GM21360 (cell line): Measurements from ENCODE around the gene MAP3K9.
"Not testable (repeated sequence)": the region's sequence is repeated elsewhere in the genome, so short reads cannot be mapped to it uniquely, and the experiment has no call there.

Experiments used
- ATAC-seq: cut with Tn5 transposase; IDR thresholded peaks from one replicate; pipeline ENCODE4 v1.9.1; 2021; ENCODE audit warnings: mild to moderate bottlenecking, moderate library complexity; ENCODE audit not compliant: unreplicated experiment

Gene MAP3K9

GRCh38 chr14:70726651-70727375 is 82.5 kb downstream of the MAP3K9 start:
- no peak for ATAC-seq

DNA sequence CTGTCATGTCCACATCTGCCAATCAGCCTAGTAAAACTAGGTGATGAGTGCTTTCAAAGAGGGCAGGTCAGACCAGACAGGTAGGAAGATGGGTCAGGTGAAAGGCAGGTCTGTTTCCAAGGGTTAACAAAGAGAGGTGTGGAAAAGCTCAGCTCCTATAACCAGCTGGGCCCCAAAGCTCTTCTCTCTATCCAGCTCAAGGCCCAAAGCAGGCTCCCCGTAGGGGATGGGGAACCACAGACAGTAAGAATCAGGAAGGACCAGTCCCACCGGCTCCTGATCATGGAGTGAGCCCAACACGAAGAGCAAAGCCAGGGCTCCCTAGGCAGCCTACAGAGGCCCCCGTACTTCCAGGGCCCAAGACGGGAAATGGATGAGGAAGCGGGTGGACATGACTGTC is 84.4 kb downstream of the MAP3K9 start:
- no peak for ATAC-seq

GRCh38 chr14:70724110-70724509 is 85.2 kb downstream of the MAP3K9 start:
- no peak for ATAC-seq

DNA sequence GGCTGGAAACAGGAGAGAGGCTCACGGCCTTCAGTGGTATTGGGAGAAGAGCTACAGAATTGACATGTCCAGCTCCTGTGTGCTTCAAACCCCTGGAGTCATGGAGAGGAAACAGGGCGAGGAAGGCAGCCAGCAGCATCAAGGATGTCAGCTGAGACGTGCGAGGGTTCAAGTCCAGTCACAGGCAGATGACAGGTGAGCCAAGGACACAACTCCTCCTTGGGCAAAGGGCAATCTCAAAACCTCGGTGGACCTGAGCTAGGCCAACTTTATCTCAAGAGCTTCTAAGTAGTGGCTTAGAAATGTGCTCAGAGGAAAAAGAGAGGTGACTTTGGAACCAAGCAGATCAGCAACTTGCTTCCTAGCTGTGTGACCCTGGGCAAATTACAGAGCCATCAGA is 86.0 kb downstream of the MAP3K9 start:
- ATAC-seq: no peak

GRCh38 chr14:70722418-70722817 is 86.9 kb downstream of the MAP3K9 start:
- no peak for ATAC-seq

- no peak for ATAC-seq
These were observed 87.8 kb downstream of the MAP3K9 start for GRCh38 chr14:70721542-70721941.

DNA sequence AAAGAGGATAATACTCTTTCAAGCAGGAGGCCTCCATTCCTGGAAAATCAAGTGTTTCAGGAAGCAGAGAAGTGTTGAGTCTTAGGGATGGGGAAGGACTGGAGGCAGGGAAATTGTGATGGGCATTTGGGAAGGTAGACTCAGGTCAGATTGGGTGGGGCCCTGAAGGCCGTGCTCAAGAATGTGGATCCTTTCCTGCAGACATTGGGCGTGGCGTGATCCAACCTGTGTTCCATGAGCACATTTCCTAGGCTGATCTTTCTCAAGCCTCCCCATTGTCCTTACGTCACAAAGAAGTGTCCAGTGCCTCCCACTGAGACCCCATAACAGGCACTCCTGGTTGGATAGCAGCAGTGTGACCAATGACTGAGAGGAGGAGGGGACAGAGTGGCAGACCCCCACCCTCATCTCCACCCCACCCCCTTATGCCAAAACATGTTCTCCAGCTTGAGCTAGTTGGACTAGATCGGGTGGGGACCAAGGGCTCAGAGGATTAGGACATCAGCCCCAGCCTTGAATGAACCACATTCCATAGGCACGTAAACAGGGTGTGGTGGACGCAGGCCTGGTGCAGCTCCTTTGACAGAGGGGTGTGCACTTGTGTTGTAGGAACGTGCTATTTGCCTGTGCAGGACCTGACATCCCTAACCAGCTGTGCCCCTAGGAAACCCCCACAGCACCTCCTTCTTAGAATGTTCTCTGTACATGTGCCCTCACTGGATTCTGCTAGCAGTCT is 90.8 kb downstream of the MAP3K9 start:
- ATAC-seq: no peak

- no peak for ATAC-seq
These were observed 92.4 kb downstream of the MAP3K9 start for GRCh38 chr14:70716958-70717357.

DNA sequence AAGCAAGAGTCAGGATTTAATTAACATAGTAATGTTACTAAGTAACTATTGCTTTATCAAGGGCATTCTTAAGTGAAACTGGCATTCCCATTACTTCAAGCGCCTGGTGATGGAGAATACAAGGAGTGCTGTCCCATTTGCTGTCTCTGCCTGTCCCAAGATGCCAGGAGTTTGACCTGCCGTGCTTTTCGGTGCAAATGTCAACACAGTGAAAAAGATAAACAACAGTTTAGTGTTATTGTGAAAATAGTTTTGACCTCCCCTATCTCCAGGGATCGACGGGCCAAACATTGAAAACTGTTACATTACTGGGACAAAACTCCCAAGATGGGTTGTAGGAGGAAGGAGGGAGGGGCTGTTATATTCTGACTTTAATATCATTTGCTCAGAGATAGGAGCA is 92.8 kb downstream of the MAP3K9 start:
- ATAC-seq: no peak

- ATAC-seq: no peak
These were observed 95.2 kb downstream of the MAP3K9 start for GRCh38 chr14:70714055-70714550.

DNA sequence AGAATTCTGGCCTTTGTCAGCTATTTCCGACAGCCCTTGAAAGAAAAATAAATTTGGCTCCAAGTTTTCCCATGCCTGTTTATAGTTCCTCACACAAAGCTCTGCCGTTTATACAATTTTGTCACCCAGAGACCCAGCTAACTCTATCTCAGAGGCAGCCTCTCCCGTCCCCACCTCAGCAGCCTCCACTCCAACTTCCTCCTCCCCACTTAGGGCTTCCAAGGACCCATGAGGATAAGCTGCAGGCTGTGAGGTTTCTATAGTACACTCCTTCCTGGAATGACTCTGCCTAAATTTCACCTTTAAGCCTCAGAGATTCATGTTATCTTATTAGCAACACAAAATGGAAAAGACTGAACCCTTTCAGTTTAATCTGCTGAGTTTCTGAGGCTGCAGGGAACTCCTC is 95.8 kb downstream of the MAP3K9 start:
- ATAC-seq: no peak

DNA sequence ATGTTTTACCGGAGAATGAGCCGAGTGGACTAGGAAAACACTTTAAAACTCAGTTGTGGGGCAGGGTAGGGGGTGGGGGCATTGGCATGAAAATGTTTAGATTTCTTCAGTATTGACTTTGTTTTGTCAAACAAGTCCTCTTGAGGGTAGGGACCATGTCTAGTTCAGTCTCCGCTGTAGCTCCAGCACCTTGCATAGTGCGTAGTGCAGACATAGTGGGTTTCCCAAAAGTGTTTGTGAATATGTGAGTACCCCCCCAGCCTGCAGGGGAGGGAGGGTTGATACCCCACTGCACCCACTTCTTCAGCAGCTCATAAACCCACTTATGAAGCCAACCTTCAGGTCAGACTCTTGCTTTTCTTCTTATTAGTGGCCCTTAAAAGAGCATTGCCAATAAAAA is 96.2 kb downstream of the MAP3K9 start:
- no peak for ATAC-seq

GRCh38 chr14:70711451-70711850 is 97.9 kb downstream of the MAP3K9 start:
- ATAC-seq: no peak

GRCh38 chr14:70709726-70710382 is 99.5 kb downstream of the MAP3K9 start:
- no peak for ATAC-seq

DNA sequence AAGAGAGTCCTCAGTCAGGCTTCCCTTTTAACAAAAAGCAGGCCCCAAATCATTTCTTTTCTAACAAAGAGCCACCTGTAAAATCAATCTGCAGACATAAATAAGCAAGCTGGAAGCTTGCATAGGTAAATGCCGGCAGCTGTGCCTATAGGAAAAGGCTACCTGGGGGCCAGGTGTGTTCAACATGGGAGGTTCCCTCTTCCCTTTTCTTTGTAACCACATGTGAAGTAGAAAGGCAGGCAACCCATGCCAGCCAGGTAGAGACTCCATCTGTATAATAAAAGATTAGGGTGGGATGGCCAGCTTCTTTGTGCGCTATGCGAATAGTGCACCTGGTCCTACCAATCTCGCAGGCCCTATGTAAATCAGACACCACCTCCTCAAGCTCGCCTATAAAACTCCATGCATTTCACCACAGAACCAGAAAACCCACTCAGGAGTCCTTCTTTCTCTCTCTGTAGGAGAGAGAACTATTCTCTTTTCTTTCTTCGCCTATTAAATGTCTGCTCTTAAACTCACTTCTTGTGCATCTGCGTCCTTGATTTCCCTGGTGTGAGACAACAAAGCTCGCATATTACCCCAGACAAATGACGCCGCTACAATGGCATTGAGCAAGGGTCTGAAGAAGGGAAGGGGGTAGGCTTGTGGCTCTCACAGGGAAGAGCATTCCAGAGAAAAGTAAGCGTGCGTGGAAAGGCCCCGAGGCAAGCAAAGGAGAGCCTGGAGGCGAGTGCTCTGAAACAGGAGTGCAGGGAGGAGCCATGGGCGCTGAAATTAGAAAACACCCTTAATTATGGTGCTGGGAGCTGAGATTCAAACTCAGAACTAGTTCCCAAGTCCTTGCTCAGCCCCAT is 100.4 kb downstream of the MAP3K9 start:
- ATAC-seq: no peak

DNA sequence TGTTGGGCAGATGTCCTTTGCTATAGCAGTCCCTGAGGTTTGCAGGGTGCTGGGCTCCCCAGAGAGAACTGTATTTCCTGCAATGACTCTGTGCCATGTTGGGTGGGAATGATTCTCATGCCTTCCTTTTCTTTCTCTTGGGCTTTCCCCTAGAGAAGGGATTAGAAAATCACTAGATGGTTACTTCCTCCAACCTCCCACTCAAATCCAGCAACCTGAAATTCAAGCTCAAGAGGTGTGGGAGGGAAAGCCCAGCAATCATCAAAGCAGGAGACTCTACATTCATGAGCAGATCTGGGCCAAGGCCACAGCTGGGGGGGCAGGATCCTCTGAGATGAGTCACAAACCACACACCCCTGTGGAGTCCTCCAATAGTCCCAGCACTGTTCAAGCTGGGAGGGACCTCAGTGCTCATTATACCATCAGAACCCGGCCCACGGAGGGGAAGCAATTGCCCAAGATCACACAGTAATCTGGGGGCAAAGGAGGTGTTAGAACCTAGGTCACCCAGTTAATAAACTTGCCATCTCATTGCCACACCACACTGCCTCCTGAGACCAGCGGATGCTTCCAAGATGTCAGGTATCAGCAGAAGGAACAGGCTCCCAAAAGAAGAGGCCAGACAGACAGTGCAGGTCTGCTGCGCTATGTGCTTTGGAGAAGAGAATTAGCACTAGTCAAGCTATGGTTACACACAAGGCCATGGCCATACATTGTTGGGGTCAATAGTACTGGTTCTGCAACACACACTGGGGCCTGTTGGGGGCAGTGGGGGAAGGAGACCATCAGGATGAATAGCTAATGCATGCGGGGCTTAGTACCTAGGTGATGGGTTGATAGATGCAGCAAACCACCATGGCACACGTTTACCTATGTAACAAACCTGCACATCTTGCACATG is 101.9 kb downstream of the MAP3K9 start:
- peak; percentile 65 for ATAC-seq

GRCh38 chr14:70706177-70706576 is 103.1 kb downstream of the MAP3K9 start:
- no peak for ATAC-seq

DNA sequence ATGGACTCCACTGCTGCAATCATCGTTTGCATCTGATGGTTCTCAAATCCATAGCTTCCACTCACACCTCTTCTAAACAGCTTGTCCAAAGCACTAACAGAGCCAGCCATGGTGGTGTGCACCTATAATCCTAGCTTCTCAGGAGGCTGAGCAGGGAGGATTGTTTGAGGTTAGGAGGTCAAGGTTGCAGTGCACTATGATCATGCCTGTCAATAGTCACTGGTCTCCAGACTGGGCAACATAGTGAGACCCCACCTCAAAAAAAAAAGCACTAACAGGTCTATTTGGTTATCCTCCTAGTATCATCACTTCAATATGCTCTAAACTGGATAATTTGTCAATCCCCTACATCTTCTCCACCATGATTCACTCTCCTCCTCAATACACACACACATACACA is 104.4 kb downstream of the MAP3K9 start:
- ATAC-seq: no peak

- ATAC-seq: not testable (repeated sequence)
These were observed 105.6 kb downstream of the MAP3K9 start for GRCh38 chr14:70703621-70704168.

GRCh38 chr14:70702161-70702560 is 107.2 kb downstream of the MAP3K9 start:
- no peak for ATAC-seq
